ENCODE measurements around the gene LMX1A.

LMX1A gene

GRCh38 chr1:165355977-165356811, at the start of gene LMX1A:
TSS of gene LMX1A (minus strand) at chr1:165356715. CDS start at chr1:165355559, 1,156 bp downstream.
- peak in 1 of 2 experiments; percentile 32 for DNase-seq

DNA sequence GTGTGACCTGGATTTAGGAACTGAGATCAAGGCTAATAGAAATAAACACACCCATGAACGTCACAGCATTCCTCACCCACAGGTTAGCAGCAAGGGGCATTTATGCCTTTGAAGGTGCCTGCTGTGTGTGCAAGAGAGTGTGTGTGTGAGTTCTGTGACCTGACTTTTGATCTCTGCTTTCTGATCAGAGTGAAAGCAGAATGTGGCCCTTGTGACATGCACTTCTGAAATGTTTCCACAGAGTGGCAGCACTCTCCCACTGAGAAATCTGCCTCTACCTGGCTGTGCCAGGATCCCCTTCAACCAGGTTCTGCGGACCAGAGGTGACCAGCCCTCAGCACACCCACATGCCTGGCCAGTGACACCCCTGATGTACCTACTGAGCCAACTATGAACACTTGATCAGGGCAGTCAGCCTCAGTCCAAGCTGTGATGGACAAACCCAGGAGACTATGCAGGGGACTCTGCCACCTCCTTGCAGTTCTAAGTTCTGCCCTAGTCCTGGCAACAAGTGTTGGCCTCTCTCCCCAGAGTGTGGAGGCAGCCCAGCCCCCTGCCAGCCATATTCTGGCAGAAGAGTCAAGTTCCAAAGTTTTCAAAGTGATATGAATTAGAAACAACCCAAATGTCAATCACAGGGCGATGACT, 47.4 kb upstream of the LMX1A start:
- DNase-seq: peak in 1 of 2 experiments; percentile 27

- DNase-seq: no peak
Measured at GRCh38 chr1:165402517-165403111, 46.1 kb upstream of the LMX1A start.

DNA sequence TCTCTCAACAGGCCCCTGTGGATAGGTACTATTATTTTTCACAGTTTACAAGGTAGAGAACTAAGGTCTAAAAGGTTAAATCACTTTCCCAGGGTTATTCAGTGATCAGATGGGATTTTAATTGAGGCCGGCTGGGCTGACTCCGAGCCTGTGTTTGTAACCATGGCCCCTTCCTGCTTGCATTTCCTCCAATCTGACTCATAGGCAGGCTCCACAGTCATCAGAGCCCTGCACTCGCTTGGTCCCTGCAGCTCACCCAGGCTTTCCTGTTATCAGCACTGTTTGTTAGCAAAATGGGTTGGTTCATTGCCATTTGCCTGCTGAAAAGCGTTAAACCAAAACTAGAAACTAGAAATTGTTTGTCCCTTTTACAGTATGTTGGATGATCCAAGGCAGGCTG, 41.4 kb upstream of the LMX1A start:
- no peak for DNase-seq

GRCh38 chr1:165395901-165396300, 39.4 kb upstream of the LMX1A start:
- no peak for DNase-seq

- DNase-seq: peak in 1 of 2 experiments; percentile 28
Measured at GRCh38 chr1:165395478-165395877, 39.0 kb upstream of the LMX1A start.

- peak; percentile 61 to 87 for DNase-seq
Measured at GRCh38 chr1:165392634-165393571, 36.4 kb upstream of the LMX1A start.

- DNase-seq: no peak
Measured at GRCh38 chr1:165389609-165390008, 33.1 kb upstream of the LMX1A start.

GRCh38 chr1:165387961-165388360, 31.4 kb upstream of the LMX1A start:
- no peak for DNase-seq

GRCh38 chr1:165387505-165387904, 31.0 kb upstream of the LMX1A start:
- DNase-seq: no peak

DNA sequence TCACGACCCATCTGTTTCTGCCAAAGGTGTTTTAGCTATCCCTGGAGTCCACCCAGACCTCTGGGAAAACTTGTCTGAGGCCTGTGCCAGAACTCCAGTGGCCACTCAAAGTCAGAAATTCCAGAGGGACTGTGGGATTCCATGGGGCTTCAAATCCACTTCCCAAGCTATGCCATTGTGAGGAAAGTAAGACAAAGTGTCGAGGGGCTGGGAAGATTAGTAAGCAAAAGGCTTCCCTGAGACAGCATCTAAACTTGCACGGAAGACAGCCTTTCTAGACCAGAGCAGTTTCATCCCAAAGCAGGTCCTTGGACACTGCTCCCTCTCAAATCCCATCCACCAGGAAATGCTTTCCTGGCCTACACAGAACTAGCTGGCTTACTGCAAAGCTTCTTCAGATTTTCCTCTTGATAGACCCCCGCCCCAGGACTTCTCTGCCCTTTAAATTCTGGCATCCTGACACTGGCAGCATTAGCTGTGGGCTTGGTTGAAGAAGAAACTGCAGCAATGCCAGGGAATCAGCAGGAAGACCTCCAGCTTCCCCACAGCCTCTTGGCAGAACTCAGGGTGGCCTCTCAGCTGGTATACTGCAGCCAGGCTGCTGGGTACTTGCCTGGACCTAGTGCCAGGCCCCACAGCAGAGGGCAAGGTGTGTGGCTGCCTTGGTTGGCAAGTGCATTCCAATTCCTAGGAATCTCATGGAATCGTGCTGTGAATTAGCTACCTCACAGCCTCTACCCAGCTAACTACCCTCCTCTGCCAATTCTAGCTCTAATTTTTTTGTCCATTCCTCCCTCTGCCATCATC, 27.3 kb upstream of the LMX1A start:
- DNase-seq: no peak

- DNase-seq: no peak
Measured at GRCh38 chr1:165383067-165383466, 26.6 kb upstream of the LMX1A start.

DNA sequence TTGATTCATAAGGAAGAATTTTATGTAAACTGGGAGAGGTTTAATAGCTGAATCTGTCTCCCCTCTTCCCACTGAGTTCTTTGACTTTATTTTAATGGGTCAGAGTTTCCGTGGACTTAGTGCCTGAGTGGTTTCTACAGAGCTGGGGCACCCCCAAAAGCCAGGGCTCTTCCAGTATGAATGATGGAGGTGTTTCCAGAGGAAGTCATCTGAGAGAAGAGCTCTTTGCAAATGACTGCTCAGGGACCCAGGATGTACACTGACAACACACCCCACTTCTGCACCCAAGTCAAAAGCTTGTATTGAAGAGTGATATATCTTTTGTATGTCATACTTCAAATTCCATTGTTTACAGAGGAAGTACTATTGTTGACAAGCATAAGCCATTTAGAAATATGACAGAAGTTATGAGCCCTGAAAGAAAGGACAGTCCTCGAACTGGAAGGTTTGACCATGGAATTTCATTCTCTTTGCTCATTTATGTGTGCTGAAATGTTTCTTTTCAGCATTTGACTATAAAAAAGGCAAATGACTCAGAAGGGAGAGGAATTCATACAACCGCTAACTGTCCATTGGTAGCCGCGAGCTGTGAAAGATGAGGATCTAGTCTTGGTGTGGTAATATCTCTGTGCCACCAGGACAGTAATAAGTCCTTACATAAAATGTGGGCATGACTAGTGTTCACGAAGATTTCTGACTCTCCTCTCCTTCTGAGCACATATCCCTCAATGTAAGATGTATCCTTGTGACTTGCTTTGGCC, 25.4 kb upstream of the LMX1A start:
- DNase-seq: no peak

- DNase-seq: no peak
Measured at GRCh38 chr1:165376811-165377311, 20.3 kb upstream of the LMX1A start.

- DNase-seq: no peak
Measured at GRCh38 chr1:165376041-165376810, 19.7 kb upstream of the LMX1A start.

- no peak for DNase-seq
Measured at GRCh38 chr1:165375623-165376022, 19.1 kb upstream of the LMX1A start.

DNA sequence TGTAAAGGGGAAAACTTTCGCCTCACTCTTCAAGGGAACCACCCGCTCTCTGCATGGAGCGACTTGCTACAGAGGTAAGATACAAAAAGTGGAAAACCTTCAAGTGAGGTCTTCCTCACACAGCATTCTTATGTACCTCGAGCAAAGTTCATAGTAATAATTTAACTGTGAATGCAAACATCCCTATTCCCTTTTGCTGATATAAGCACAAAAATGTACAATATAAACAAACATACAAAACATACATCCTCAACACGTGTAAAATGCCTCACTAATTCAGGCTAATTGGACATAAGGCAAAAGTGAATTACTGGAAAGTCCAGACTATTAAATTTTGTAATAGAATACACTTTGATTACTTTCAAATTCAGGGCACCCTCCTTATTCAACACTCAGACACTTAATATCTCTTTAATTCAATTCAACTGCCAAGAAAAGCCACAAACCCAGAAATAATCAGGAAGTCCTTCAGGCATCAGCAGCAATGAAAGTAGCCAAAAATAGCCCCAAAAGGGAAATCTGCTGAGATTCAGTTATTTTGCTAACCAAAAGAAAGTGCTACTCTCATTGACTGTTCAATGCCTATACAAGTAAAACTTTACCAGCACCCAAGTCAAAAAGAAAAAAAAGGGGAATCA, 15.2 kb upstream of the LMX1A start:
- DNase-seq: no peak

- DNase-seq: peak; percentile 10 to 54
Measured at GRCh38 chr1:165369255-165369848, 12.8 kb upstream of the LMX1A start.

DNA sequence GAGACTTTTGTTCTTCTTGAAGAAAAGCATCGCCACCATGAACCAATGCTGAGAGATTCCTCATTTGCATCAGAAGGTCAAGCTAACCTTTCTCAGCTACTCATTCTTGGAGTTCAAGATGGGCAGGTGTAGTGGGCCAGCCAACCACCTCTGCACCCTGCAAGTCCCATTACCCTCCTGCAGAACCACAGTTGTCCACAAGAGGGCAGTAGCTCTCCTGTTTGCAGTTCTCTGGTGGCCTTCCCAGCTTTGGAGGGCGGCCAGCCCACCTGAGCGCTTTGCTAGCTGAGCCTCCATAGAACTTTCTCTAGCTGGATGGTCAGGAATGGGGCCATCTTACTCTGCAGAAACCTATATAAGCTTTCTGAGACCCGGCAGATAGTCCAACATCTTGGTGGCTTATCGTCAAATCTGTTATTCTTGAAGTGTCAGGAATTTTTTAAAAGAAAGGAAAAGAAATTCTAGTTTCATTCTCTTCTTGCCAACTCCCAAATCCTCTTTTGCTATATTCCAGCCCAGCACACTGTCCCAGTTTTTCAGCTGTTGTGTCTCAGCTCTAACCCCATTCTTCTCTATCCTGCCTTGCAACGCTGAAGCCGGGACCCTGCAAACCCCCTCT, 11.0 kb upstream of the LMX1A start:
- DNase-seq: peak; percentile 37 to 83
